GM12875 (cell line): ENCODE results near the gene DTNA.

ENCODE experiments used
- H3K4me3 ChIP-seq: one replicate; pipeline ENCODE4 v1.5.1; 2011; ENCODE audit warnings: low read depth, low read length, control low read depth
- CTCF ChIP-seq: IDR thresholded peaks from 2 replicates; pipeline ENCODE4 v1.5.1; 2011; ENCODE audit warnings: low read depth, mild to moderate bottlenecking, control low read depth, inconsistent platforms, low read length, moderate library complexity, borderline replicate concordance; ENCODE audit not compliant: insufficient read depth

Gene DTNA

GRCh38 chr18:34848695-34849094 is 138.6 kb downstream of the DTNA start:
- no peak overlapping the region for H3K4me3 ChIP-seq
- no peak for TF ChIP-seq CTCF

- no peak overlapping the region for H3K4me3 ChIP-seq
- no peak for TF ChIP-seq CTCF
These were observed 147.2 kb downstream of the DTNA start for GRCh38 chr18:34857320-34857719.

- TF ChIP-seq CTCF = no peak
- no peak overlapping the region for H3K4me3 ChIP-seq
These were observed 148.1 kb downstream of the DTNA start for GRCh38 chr18:34858188-34858587.

GRCh38 chr18:34859496-34859895 is 149.4 kb downstream of the DTNA start:
- no peak overlapping the region for H3K4me3 ChIP-seq
- no peak for TF ChIP-seq CTCF

- no peak for TF ChIP-seq CTCF
- no peak overlapping the region for H3K4me3 ChIP-seq
These were observed 152.5 kb downstream of the DTNA start for GRCh38 chr18:34862561-34862960.

- no peak overlapping the region for H3K4me3 ChIP-seq
- no peak for TF ChIP-seq CTCF
These were observed 153.6 kb downstream of the DTNA start for GRCh38 chr18:34863702-34864101.

- H3K4me3 ChIP-seq = no peak overlapping the region
- TF ChIP-seq CTCF = no peak
These were observed 154.9 kb downstream of the DTNA start for GRCh38 chr18:34864836-34865497.
